Right lobe of liver (tissue), 6 donors: ENCODE data around the gene TCAP. TPM values are rescaled to one million over a fixed set of nuclear protein-coding genes. Genes with fewer than 3 reads are reported as not detected.

ENCODE experiments used
- ATAC-seq, 4 donors: fragments of 200-7000 bp; cut with Tn5 transposase; one replicate each; pipeline ENCODE4 v1.9.1; 2020; ENCODE audit warnings: mild to moderate bottlenecking in 4 of 4, moderate library complexity in 4 of 4
- DNase-seq, 3 donors: peaks; one replicate each; pipeline ENCODE4 v3.0.0-alpha.2; 2020
- H3K27ac ChIP-seq, 3 donors: fragments of 200-600 bp; one replicate each; pipeline ENCODE4 v1.8.0; 2022
- H3K27me3 ChIP-seq, 2 donors: fragments of 200-600 bp; one replicate each; pipeline ENCODE4 v1.8.0; 2022
- H3K36me3 ChIP-seq, 4 donors: fragments of 200-600 bp; sonication (generic) in 1 of 4; one replicate each; pipeline versions ENCODE4 v1.5.1 to v1.8.0; 2017 to 2022; ENCODE audit warnings: control low read depth in 1 of 4
- H3K4me1 ChIP-seq, 4 donors: fragments of 200-600 bp; sonication (generic) in 1 of 4; one replicate each; pipeline versions ENCODE4 v1.5.1 to v1.8.0; 2017 to 2022; ENCODE audit warnings: control low read depth in 1 of 4
- H3K4me3 ChIP-seq, 3 donors: fragments of 200-600 bp; one replicate each; pipeline ENCODE4 v1.8.0; 2022
- H3K9me3 ChIP-seq, 4 donors: fragments of 200-600 bp; sonication (generic) in 1 of 4; one replicate each; pipeline versions ENCODE4 v1.5.1 to v1.8.0; 2017 to 2022; ENCODE audit warnings: control low read depth in 1 of 4
- POLR2A ChIP-seq: fragments of 450-650 bp; IDR thresholded peaks from one replicate; pipeline ENCODE4 v1.6.1; 2017; ENCODE audit warnings: antibody characterized with exemption, mild to moderate bottlenecking
- WGBS: methylation state at CpG from one replicate; pipeline ENCODE4 v1.1.6; 2018; ENCODE audit warnings: low coverage, low lambda C conversion rate; ENCODE audit not compliant: insufficient coverage; ENCODE audit errors: missing lambda C conversion rate; 5-methylcytosine and 5-hydroxymethylcytosine counted together
- intact Hi-C, 2 donors: fragments of 100-400 bp; cut with DNase I; formaldehyde crosslinking; loops; one replicate each; pipeline versions ENCODE4 v1.11.2 to v1.14.1; 2022
- total RNA-seq, 6 experiments: library from RNA; depleted of rRNA in 2 of 6; stranded (reverse); fragments of >200 nt in 2 of 6; fragmentation: NEBNext Ultra II Directional in 3 of 6; extraction: Animal tissue kit (Norgen Biotek cat#: 25700) in 3 of 6; gene quantifications; one replicate each; pipeline versions ENCODE4 v1.1.0 to v1.2.4, GENCODE V29; 2016 to 2023
- TF ChIP-seq, protein P1 (sequence below), 4 donors: fragments of 200-600 bp in 3 of 4; fragments of 450-650 bp in 1 of 4; IDR thresholded peaks; one replicate each; pipeline versions ENCODE4 v1.5.1 to v1.8.0; 2016 to 2022; ENCODE audit warnings: antibody characterized with exemption in 4 of 4, mild to moderate bottlenecking in 2 of 4
- donor health status: DM: no; HTN: yes; CAD: no.
- donor health status: DM: no; HTN: no; CAD: no.
- donor health status: DM: no; HTN: no; CAD: no.
- donor health status: DM: no; HTN: yes; CAD: no.
- donor health status: DM: no; HTN: yes; CAD: no.

TCAP gene
- total RNA-seq, 6 experiments from 2014 or later: 0.49 to 4.3 (median 1.1) TPM

DNA sequence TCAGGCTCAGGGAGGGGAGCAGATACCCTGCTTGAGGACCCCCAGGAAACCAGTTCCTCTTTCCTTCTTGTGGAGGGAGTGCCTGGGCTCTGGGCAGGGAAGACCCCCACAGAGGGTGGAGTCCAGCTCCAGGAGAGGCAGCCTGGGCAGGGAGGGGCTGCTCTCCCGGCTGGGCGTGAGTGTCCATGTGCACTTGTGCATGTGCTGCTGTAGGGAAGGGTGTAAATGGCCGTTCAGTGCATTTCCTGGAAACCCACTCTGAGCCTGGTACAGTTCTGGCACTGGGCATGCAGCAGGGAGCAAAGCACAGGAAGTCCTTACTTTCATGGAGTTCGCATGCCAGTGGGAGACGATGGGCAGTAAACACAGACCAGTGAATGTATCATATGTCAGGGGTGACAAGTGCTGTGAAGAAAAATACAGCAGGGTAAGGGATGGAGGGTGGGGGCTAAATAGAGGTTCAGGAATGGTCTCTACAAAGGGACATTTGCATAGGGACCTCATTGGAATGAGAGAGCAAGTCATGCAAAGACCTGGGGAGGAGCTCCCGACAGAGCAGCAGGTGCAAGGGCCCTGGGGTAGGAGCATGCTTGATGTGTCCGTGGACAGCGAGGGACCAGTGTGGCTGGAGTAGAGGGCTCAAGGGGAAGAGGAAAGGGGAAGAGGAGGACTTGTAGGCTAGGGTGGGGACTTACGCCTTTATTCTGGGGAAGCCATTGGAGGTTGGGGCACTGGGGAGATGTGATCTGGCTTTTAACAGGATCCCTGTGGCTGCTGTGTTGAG, 22.7 kb upstream of the TCAP start:
- 57% methylated on average over 7 of the region's 9 CpGs for WGBS
- H3K4me1 ChIP-seq: peaks cover 0 to 10% (median 3%) of the 10 kb centered on the region in 4 donors
- ATAC-seq: peak in 3 of 4 donors; percentile 10 to 33 (median 15)

DNA sequence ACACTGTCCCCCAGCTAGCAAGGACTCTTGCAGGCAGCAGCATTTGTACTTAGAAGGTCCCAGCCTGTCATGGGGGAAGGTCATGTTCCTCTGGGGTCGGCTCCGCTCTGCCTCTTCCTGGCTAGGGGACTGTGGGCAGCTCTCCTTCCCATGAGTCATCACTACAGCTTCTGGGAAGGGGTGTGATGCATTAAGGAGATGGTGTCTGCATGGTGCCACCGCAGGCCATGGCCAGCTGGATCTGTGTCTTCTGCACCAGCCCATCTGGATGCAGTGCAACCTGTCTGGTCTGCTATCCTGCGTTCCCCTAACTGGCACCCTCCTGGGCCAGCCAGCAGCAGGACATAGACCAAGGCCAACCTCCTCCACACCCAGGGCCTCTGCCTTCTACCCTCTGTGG, 21.9 kb upstream of the TCAP start:
- intact Hi-C loops: no loop called here
- no peak overlapping the region for H3K27ac ChIP-seq
- no peaks in the 10 kb centered on the region for H3K36me3 ChIP-seq
- no peaks in the 10 kb centered on the region for H3K27me3 ChIP-seq
- no peaks in the 10 kb centered on the region for H3K9me3 ChIP-seq
- no peak for DNase-seq
- WGBS: no CpG with 5 or more reads among the region's 4 CpGs
- TF ChIP-seq, protein P1, sequence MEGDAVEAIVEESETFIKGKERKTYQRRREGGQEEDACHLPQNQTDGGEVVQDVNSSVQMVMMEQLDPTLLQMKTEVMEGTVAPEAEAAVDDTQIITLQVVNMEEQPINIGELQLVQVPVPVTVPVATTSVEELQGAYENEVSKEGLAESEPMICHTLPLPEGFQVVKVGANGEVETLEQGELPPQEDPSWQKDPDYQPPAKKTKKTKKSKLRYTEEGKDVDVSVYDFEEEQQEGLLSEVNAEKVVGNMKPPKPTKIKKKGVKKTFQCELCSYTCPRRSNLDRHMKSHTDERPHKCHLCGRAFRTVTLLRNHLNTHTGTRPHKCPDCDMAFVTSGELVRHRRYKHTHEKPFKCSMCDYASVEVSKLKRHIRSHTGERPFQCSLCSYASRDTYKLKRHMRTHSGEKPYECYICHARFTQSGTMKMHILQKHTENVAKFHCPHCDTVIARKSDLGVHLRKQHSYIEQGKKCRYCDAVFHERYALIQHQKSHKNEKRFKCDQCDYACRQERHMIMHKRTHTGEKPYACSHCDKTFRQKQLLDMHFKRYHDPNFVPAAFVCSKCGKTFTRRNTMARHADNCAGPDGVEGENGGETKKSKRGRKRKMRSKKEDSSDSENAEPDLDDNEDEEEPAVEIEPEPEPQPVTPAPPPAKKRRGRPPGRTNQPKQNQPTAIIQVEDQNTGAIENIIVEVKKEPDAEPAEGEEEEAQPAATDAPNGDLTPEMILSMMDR (IDR thresholded peaks at IDR 0.05): no peak
- TF ChIP-seq POLR2A: no peak
- peaks cover 0 to 4% (median under 1%) of the 10 kb centered on the region in 4 donors for H3K4me1 ChIP-seq
- peak in 2 of 4 donors; percentile 4 to 25 for ATAC-seq
- H3K4me3 ChIP-seq: no peak overlapping the region

More for the DNA sequence above, 22.7 kb upstream of the TCAP start:
- no peaks in the 10 kb centered on the region for H3K36me3 ChIP-seq
- TF ChIP-seq POLR2A: no peak
- TF ChIP-seq, protein P1 (IDR thresholded peaks at IDR 0.05): no peak
- H3K4me3 ChIP-seq: no peak overlapping the region
- no peak overlapping the region for H3K27ac ChIP-seq
- no peaks in the 10 kb centered on the region for H3K9me3 ChIP-seq
- H3K27me3 ChIP-seq: no peaks in the 10 kb centered on the region
- no peak for DNase-seq
- intact Hi-C loops: no loop called here

DNA sequence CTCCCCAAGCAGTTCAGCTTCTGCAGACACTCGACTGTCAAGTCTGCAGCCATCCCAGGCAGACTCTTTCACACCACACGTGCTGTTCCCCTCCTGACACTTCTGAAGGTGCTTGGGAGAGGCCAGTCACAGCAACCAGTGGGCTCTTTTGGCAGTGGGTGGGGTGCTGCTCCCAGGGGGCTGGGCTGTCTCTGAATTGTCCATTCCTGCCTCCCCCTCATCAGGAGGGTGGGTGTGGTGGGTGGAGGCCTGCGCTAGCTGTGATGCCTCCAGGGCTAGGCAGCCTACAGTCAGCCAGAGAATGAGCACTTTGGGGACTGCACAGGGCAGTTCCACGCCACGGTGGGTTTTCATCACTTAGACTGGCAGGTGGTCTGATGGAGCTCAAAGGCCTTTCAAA, 17.9 kb upstream of the TCAP start:
- DNase-seq (no peak), ATAC-seq (no peak)
- TF ChIP-seq, protein P1 (IDR thresholded peaks at IDR 0.05): no peak
- no peak for TF ChIP-seq POLR2A
- H3K4me3 ChIP-seq: no peak overlapping the region
- H3K27me3 ChIP-seq: no peaks in the 10 kb centered on the region
- H3K36me3 ChIP-seq: no peaks in the 10 kb centered on the region
- intact Hi-C loops: no loop called here
- H3K4me1 ChIP-seq: no peaks in the 10 kb centered on the region
- H3K9me3 ChIP-seq: no peaks in the 10 kb centered on the region
- no CpG with 5 or more reads among the region's 5 CpGs for WGBS
- H3K27ac ChIP-seq: no peak overlapping the region

DNA sequence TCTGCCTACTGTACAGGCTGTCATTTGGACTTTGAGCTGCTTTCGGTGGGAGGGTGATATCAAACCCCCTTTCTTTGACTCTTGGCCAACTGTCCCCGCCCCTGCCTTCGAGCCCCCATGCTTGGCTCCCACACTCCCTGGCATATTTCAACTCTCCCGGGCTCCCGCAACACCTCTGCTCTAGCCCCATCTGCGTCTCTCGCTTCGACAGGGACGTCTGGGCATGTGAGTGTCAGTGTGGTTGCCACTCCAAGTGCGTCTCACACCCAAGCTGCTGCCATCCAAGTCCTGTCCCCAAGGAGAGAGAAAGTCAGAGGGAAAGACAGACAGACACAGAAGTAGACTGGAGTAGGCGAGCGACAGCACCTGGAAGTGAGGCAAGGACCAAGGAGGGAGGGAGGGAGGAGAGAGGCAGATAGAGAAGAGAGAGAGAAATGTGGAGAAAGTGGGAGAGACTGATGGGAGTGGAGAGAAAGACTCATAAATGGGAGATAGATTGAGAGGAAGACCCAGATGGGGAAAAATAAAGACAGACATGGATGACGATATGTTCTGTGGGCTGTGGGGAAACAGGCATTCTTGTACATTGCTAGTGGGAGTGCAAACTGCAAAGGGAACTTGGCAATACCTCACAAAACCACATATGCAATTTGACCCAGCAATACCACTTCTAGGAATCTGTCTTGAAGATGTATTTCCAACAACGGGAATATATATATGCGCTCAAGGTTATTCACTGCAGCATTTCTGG, 16.4 kb upstream of the TCAP start:
- Histone ChIP-seq H3K4me1 (peaks cover 0 to 2% (median 0%) of the 10 kb centered on the region in 4 donors), H3K9me3 (no peaks in the 10 kb centered on the region), H3K36me3 (no peaks in the 10 kb centered on the region), H3K27me3 (no peaks in the 10 kb centered on the region), H3K4me3 (no peak overlapping the region), H3K27ac (no peak overlapping the region)
- WGBS: 84% methylated on average over 13 of the region's 15 CpGs
- ATAC-seq (no peak), DNase-seq (no peak)
- TF ChIP-seq, protein P1 (IDR thresholded peaks at IDR 0.05): no peak
- TF ChIP-seq POLR2A: no peak
- intact Hi-C loops: no loop called here
